Stimulated activated CD8-positive, alpha-beta memory T cell treated with anti-CD3 and anti-CD28 coated beads, Interleukin-2, amount 100 ng/mL, for 1 hour (primary cell): Measurements from ENCODE around the gene EBF4.
A peak's percentile ranks its signal among the peaks of the same experiment; 100 is the strongest.

Experiments
- DNase-seq, 2 donors: peaks; one replicate each; pipeline ENCODE4 v3.0.0-alpha.2; 2020; ENCODE audit warnings: low read depth in 2 of 2

Gene EBF4

GRCh38 chr20:2692036-2692885 is at the start of gene EBF4:
Gene EBF4, plus strand, starts transcription at chr20:2692780. Its CDS starts 866 bp downstream, at chr20:2693646.
- DNase-seq = no peak

GRCh38 chr20:2643708-2644107 is 48.9 kb upstream of the EBF4 start:
- no peak for DNase-seq

GRCh38 chr20:2651772-2652723 is 40.5 kb upstream of the EBF4 start, which contains the start of gene NOP56:
Gene NOP56, plus strand, starts transcription at chr20:2652632. Its CDS starts 29 bp downstream, at chr20:2652661.
- peak; percentile 87 to 89 for DNase-seq

- DNase-seq = no peak
Observed at GRCh38 chr20:2652724-2653555, 39.6 kb upstream of the EBF4 start.

- no peak for DNase-seq
Observed at GRCh38 chr20:2653556-2654383, 38.8 kb upstream of the EBF4 start.

GRCh38 chr20:2654384-2654822 is 38.2 kb upstream of the EBF4 start:
- DNase-seq = no peak

- no peak for DNase-seq
Observed at GRCh38 chr20:2654831-2655230, 37.7 kb upstream of the EBF4 start.

- DNase-seq = no peak
Observed at GRCh38 chr20:2655331-2656116, 37.1 kb upstream of the EBF4 start.

GRCh38 chr20:2656471-2657117 is 36.0 kb upstream of the EBF4 start:
- DNase-seq = no peak

- DNase-seq = no peak
Observed at GRCh38 chr20:2657241-2657640, 35.3 kb upstream of the EBF4 start.

GRCh38 chr20:2657674-2658073 is 34.9 kb upstream of the EBF4 start:
- DNase-seq = no peak

- no peak for DNase-seq
Observed at GRCh38 chr20:2658414-2659354, 33.9 kb upstream of the EBF4 start.

GRCh38 chr20:2659547-2659946 is 33.0 kb upstream of the EBF4 start:
- no peak for DNase-seq

GRCh38 chr20:2663364-2663886 is 29.2 kb upstream of the EBF4 start:
- DNase-seq = no peak

- peak; percentile 83 to 87 for DNase-seq
Observed at GRCh38 chr20:2663887-2664719, 28.5 kb upstream of the EBF4 start, which contains the start of gene IDH3B. Gene IDH3B, minus strand, starts transcription at chr20:2664216. Its CDS starts 28 bp downstream, at chr20:2664188.

GRCh38 chr20:2671977-2672376 is 20.6 kb upstream of the EBF4 start:
- DNase-seq = no peak

GRCh38 chr20:2672446-2672845 is 20.1 kb upstream of the EBF4 start:
- no peak for DNase-seq
